Raji (cell line): Measurements from ENCODE around the gene DSC2.

Experiments
- POLR2A ChIP-seq: IDR thresholded peaks from 2 replicates; pipeline ENCODE4 v1.6.1; 2011; ENCODE audit warnings: low read depth, low read length, control low read depth; ENCODE audit not compliant: insufficient read depth

The DSC2 gene

GRCh38 chr18:31101183-31102024 is 817 bp downstream of the DSC2 start:
- no peak for TF ChIP-seq POLR2A

- no peak for TF ChIP-seq POLR2A
These were observed 1.6 kb downstream of the DSC2 start for GRCh38 chr18:31100436-31101182.

- TF ChIP-seq POLR2A, result no peak
These were observed 2.6 kb downstream of the DSC2 start for GRCh38 chr18:31099450-31100230.

- no peak for TF ChIP-seq POLR2A
These were observed 3.3 kb downstream of the DSC2 start for GRCh38 chr18:31098878-31099277.

- no peak for TF ChIP-seq POLR2A
These were observed 4.6 kb downstream of the DSC2 start for GRCh38 chr18:31097666-31098065.

- TF ChIP-seq POLR2A, result no peak
These were observed 8.3 kb downstream of the DSC2 start for GRCh38 chr18:31093880-31094279.

GRCh38 chr18:31093294-31093693 is 8.9 kb downstream of the DSC2 start:
- no peak for TF ChIP-seq POLR2A

- TF ChIP-seq POLR2A, result no peak
These were observed 10.9 kb downstream of the DSC2 start for GRCh38 chr18:31091350-31091749.

- no peak for TF ChIP-seq POLR2A
These were observed 13.7 kb downstream of the DSC2 start for GRCh38 chr18:31088532-31088931.

- no peak for TF ChIP-seq POLR2A
These were observed 22.2 kb downstream of the DSC2 start for GRCh38 chr18:31079973-31080372.

GRCh38 chr18:31077878-31078277 is 24.3 kb downstream of the DSC2 start:
- no peak for TF ChIP-seq POLR2A

- TF ChIP-seq POLR2A, result no peak
These were observed 30.0 kb downstream of the DSC2 start for GRCh38 chr18:31072175-31072574.

GRCh38 chr18:31070206-31070605 is 32.0 kb downstream of the DSC2 start:
- no peak for TF ChIP-seq POLR2A

- TF ChIP-seq POLR2A, result no peak
These were observed 36.0 kb downstream of the DSC2 start for GRCh38 chr18:31066266-31066665.

- TF ChIP-seq POLR2A, result no peak
These were observed 37.0 kb downstream of the DSC2 start for GRCh38 chr18:31065036-31065773.

GRCh38 chr18:31064130-31064529 is 38.1 kb downstream of the DSC2 start:
- TF ChIP-seq POLR2A, result no peak

GRCh38 chr18:31061945-31062344 is 40.3 kb downstream of the DSC2 start:
- TF ChIP-seq POLR2A, result no peak
